Measurements from ENCODE around the gene USP47.

DNA sequence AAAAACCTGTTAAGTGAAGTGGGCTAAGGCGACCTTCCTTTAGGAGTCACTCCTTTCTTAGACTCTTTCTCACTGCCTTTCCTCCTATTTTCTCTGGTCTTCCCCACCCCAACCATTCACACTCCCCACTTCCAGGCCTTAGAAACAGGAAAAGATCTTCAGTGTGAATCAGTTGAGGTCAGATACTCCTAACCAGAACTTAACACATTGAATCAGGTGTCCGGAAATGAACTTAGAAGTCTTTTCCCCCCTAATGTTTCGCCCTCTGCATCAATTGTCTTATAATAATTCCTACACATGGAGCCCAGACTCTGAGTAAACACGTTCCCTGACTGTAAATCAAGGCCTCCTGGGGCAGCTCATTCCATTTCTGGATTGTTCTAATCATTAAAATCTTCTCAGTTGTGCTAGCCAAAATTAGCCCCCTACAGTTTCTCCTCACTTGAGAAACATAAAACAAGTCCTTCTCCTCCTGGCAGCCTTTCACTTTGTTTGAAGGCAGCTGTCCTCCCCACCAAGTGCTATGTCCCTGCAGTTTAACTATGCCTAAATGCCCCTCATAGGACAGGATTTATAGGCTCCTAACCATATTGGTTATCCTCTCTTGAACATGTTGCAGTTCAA, 32.7 kb upstream of the USP47 start:
- no peak for TF ChIP-seq EZH2phosphoT487 (IDR thresholded peaks at IDR 0.05; ENCODE audit: borderline replicate concordance, low read depth, low read length)
- TF ChIP-seq, protein P1, sequence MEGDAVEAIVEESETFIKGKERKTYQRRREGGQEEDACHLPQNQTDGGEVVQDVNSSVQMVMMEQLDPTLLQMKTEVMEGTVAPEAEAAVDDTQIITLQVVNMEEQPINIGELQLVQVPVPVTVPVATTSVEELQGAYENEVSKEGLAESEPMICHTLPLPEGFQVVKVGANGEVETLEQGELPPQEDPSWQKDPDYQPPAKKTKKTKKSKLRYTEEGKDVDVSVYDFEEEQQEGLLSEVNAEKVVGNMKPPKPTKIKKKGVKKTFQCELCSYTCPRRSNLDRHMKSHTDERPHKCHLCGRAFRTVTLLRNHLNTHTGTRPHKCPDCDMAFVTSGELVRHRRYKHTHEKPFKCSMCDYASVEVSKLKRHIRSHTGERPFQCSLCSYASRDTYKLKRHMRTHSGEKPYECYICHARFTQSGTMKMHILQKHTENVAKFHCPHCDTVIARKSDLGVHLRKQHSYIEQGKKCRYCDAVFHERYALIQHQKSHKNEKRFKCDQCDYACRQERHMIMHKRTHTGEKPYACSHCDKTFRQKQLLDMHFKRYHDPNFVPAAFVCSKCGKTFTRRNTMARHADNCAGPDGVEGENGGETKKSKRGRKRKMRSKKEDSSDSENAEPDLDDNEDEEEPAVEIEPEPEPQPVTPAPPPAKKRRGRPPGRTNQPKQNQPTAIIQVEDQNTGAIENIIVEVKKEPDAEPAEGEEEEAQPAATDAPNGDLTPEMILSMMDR (conservative IDR thresholded peaks at IDR 0.05; ENCODE audit: low read length) = no peak
